Stimulated activated CD8-positive, alpha-beta memory T cell treated with anti-CD3 and anti-CD28 coated beads, Interleukin-4, amount 100 ng/mL, for 24 hours (primary cell): ENCODE data around the gene TCF7L1.
"Not testable (repeated sequence)": the region's sequence is repeated elsewhere in the genome, so short reads cannot be mapped to it uniquely, and the experiment has no call there.

Experiments used
- DNase-seq: peaks from one replicate; pipeline ENCODE4 v3.0.0-alpha.2; 2020; ENCODE audit warnings: low read depth

The TCF7L1 gene

DNA sequence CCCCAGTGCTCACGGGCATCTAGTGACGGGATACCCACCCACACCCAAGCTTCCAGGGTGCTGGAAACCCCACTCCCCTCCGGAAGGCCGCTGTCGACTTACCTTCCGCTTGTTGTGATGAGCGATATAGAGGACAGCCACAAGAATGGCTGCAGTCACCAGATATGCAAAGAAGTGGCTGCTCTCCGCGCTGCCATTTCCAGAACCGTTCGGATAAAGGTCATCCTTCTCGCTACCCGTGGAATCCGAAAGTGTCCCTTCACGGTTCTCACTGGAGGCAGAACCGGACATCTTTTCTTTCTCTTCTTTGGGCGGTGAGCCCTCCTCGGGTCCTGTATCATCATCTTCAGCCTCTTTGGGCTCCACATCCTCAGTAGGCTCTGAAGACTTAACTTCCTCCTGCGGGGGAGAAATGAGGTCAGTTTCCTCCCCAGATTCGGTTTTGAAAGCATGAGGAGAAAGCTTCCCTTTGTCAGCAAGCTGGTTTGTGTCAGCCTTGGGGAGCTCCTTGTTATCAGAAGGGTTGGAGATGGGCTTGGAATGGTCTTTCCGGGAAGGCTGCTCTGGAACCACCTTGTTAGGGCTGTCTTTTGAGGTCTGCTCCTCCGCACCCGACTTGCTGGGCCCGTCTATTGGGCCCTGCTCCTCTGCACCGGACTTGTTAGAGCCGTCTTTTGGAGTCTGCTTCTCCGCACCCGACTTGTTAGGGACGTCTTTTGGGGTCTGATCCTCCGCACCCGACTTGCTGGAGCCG is 193.4 kb downstream of the TCF7L1 start:
- DNase-seq: peak; percentile 19

DNA sequence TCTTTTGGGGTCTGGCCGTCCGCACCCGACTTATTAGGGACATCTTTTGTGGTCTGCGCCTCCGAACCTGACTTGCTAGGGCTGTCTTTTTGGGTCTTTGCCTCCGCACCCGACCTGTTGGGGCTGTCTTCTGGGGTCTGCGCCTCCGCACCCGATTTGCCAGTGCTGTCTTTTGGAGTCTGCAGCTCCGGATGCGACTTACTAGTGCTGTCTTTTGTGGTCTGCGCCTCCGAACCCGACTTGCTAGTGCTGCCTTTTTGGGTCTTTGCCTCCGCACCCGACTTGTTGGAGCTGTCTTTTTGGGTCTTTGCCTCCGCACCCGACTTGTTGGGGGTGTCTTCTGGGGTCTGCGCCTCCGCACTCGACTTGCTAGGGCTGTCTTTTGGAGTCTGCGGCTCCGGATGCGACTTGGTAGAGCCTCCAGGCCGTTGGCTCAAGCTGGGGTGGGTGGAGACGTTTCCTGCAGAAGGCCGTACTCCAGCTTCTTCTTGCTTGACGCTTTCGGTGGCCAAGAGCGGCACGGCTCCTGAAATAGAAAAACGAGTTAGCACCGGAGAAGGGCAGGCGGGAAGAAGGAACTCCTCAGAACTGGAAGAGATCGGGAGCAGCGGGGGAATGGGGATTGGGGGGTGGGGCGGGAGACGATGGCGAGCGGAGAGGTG is 194.1 kb downstream of the TCF7L1 start:
- DNase-seq: peak; percentile 26

DNA sequence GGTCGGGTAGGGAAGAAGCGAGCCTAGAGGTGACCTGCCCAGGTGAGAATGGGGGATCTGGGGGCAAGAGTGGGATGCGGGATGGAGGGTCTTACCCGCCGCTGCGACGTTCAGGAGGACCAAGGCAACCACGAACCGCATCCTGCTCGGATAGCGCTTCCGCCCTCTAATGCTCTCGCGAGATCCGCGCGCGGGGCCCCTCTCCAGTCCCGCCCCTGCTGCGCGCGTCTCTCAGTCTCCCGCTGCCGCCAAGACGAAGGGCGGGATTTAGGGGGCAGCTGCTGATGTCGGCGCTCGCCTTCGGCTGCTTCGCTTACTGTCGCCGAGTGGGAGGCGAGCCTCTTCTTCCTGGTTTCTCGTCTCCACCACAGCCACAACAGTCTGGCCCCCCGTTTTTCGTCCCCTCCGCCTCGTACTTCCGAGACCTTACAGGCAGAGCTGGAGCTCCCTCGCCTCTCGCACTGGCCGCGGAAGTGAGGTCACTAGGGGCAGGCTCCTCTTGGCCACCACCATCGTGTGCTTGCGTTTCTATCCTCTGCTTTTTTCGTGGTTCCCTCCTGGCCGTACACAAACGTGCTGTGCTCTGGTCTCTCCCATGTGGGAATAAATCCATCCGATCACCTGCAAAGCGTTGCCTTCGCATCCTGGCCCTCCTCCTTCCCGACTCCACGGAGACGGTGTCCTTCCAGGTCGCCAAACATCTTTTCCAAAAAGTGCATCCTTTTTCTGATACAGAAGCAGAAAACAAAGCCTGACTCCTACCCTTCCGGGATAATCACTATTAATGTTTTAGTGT is 194.8 kb downstream of the TCF7L1 start, which contains the start of gene TGOLN2:
TGOLN2 (minus strand) TSS at position 168 of the 796 bp plus-strand sequence; CDS start at position 141, 27 bp downstream.
- DNase-seq: peak; percentile 90

DNA sequence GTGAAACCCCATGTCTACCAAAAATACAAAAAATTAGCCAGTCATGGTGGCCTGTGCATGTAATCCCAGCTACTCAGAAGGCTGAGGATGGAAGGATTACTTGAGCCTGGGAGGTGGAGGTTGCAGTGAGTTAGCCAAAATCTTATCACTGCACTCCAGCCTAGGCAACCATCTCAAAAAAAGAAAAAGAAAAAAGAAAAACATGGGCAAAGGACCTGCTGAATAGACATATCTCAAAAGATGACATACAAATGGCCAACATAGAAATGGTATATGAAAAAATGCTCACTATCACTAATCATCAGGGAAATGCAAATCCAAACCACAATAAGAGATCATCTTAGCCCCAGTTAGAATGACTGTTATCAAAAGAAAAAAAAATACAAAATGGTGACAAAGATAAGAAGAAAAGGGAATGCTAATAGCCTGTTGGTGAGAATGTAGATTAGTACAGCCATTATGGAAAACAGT is 196.0 kb downstream of the TCF7L1 start:
- DNase-seq: no peak

DNA sequence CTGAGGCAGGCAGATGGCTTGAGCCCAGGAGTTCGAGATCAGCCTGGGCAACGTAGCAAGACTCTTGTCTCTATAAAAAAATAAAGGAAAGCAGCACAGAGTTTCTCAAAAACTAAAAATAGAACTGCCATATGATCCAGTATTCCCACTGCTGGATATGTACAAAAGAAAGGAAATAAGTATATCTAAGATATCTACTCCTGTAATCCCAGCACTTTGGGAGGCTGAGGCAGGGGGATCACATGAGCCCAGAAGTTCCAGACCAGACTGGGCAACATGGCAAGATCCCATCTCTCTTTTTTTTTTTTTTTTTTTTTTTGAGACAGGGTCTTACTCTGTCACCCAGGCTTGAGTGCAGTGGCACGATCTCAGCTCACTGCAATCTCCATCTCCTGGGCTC is 196.5 kb downstream of the TCF7L1 start:
- not testable (repeated sequence) for DNase-seq

DNA sequence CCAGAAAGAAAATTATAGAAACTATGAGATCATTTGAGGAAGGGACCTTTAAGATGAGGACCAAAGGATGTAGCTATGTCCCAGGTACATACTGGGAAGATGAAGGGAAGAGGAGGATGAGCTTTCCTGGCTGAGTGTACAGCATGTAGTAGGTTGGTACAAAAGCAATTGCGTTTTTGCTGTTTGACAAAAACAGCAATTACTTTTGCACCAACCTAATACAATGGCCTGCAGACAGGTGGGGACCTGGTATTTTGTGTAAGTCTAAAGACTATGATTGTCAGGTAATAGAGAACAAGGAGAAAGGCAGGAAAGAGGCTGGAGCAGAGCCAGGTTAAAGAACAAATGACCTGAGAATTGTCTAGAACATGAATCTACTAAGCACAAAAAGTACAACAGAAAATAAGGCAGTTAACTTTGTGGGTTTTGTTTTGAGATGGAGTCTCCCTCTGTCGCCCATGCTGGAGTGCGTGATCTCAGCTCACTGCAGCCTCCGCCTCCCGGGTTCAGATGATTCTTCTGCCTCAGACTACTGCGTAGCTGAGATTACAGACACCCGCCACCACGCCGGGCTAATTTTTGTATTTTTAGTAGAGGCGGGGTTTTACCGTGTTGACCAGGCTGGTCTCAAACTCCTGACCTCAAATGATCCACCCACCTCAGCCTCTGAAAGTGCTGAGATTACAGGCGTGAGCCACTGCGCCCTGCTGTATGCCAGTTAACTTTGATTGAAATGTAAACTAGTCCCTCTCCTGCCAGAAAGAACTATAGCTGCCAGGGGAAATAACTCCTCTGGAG is 197.8 kb downstream of the TCF7L1 start:
- DNase-seq: no peak

DNA sequence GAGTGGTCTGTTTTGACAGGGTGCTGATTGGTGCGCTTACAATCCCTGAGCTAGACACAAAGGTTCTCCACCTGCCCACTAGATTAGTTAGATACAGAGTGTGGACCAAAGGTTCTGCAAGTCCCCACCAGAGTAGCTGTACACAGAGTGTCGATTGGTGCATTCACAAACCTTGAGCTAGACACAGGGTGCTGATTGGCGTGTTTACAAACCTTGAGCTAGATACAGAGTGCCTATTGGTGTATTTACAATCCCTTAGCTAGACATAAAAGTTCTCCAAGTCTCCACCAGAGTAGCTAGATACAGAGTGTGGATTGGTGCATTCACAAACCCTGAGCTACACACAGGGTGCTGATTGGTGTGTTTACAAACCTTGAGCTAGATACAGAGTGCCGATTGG is 200.7 kb downstream of the TCF7L1 start:
- not testable (repeated sequence) for DNase-seq

DNA sequence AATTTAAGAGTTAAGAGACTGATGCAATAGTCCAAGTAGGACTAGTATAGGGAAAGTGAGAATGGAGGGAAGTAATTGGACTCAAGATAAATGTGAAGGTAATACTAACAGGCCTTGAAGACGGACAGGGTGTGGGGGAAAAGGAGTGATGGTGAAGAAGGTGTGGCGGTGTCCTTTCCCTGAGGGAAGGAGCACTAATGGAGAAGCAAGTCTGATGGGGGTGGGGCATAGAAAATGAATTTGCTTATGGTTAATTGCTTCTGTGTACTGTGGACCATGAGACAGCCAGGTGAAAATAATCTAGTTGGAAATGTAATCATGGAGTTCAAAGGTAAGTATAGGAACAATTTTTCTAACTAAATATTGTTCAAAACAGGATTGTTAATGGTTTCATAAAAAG is 201.7 kb downstream of the TCF7L1 start:
- DNase-seq: no peak

DNA sequence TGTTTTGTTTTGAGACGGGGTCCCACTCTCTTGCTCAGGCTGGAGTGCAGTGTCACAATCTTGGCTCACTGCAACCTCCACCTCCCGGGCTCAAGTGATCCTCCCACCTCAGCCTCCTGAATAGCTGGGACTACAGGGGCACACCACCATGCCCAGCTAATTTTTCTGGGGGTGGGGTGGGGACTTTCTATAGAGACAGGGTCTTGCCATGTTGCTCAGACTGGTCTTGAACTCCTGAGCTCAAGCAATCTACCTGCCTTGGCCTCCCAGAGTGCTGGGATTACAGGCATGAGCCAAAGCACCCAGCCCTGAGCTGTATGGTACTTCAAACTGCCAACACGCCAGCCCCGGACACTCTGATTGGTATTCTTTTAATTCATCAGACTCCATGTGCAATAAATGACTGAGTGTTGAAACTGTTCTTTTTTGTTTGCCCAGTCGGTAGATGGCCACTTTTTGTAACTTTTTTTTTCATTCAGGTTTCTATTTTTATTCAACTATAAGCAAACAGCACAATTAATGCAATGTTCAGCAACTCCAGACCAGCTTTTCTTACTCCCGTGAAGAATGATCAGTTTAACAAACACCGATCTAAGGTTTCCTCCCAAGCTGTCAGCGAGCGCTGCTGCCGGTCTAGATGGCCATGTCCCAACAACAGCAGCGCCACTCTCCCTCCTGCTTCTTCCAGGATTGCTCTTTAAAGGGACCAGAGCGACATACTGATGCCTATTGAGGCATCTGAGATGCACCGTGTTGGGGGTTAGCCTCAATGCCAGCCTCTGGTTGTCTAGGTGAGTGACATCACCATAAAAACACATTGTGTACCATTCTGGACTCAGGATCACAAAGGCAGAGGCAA is 207.1 kb downstream of the TCF7L1 start:
- no peak for DNase-seq

DNA sequence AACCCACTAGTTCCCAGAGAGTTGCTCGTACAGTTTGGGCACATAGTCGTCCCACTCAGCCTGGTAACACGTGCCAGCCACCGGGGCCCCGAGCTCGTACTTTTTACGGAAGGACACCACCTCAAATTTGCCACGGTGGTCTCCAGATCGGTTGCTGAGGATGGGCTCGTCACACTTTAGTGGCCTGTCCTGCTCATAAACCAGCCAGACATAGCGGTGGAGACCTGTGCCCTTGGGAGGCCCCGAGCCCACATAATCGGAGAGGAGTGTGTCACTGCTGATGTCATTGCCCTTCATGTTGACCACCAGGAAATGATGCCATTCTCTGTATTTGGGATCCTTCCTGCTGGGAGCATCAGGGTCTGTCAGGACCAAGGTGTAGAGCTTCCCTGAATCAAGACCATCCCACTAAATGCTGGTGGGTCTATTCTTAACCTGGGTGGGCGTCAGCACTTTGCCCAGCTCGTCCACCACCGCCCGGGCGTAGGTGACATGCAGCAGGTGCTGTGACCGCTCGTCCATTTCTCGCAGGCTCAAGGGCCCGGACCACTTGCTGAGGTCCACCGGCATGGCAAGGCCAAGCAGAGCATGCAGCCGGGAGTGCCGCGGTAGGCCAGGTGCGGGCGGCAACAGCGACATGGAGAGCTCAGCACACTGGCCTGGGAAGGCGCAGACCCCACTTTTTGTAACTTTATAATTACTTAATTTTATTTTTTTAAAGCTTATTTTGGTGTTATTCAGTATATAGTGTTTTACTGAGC is 208.3 kb downstream of the TCF7L1 start:
- no peak for DNase-seq

DNA sequence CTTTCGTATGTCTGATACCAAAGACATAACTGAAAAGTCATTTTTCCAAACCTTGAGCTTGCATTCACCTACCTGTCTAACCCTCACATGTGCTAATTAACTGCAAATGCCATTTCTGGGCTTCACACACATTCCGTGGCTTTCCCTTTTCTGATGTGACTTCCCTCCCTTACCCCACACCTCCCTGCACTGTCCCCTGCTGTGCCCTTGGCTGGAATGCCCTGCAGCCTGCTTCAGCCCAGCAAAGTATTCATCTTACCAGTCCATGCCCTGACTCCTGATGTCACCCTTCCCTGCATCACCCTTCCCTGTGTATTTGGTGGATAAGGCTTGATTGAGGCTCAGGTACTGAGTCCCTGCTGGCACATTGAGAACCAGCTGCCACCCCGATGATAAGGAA is 209.0 kb downstream of the TCF7L1 start:
- no peak for DNase-seq

DNA sequence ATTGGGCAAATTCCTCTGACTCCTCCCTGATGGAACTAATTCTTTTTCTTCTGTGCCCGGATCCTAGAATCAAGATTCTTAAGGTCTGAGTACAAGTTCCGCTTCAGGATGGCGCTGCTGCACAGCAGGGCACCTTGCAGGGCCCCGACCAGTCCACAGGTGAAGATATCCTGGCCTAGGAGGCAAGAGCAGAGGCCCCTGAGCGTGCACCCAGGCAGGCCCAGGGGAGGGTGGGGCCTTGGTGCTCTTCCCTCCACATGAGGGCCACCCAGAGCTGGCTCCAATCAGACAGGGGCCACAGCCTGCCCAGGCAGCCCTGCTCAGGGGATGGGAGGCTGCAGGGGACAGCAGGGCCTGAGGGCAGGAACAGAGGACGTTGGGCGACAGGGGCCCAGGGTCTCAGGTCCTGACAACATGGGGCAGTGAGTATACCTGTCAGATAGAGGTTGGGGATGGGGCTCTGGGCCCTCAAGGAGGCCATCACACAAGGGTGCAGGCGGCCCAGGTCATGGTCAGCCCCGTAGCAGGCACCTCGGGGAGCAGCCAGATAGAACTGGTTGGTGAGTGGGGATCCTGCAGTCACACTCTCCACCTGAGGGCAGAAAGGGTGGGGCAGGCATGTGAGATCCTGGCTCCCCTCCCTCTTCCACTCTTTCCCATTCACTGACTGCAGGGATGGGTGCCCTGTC is 210.2 kb downstream of the TCF7L1 start:
- not testable (repeated sequence) for DNase-seq

DNA sequence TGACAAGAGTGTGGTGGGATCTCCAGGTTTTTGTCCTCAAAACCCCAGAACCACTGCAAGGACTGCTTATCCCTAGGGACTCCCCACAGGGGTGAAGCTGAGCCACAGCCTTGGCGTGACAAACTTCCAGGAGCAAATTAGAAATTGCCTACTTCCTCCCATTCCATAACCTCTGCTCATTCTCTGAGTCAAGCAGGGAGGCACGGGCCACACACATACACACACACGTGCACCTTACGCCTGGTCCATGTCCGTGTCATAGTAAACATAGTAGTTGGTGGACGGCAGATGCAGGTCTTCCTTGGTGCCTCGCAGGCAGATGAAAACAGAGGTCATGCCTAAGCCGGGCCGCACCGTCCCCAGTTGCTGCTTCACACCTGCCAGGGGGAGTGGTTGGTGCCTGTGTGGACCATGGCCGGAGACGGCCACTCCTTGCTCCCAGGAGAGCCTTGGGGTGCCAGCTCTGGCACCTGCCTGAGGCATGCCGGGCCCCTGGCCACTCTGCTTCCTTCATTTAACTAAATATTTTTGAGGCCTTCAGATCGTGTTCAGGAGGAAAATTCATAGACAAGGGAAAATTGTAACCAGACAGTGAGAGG is 211.3 kb downstream of the TCF7L1 start:
- no peak for DNase-seq

DNA sequence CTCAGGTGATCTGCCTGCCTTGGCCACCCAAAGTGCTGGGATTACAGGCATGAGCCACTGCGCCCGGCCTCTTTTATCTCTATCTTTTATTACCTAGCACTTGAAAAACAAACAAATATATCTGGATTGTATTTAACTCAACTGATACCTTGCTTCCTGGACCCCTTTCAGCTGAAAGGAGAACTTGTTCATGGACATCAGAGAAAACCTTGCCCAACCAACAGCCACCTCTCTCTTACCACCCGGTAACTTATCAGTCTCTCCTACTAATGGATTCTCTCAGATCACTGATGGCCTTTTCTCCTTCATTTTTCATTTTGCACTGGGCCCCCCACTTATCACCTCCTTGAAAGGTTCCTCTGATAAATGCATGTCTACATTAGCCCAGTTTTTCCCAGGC is 214.4 kb downstream of the TCF7L1 start:
- no peak for DNase-seq

DNA sequence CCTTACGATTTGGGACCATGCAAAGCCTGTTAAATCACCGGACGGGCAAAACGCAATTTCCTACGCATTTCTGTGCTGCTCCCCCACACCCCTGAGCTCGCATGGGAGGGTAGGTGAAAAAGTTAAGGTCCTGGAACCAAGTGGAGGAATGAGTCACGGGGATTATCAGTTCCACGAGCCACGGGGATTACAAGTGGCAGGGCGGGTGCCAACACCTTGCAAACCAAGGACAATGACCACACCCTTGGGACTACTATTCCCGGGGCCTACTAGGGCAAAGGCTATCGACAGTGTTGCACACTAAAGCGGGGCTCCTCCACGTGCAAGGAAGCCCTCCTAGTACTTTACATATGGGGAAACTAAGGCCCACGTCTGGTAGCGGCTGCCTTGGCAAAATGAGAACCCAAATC is 220.7 kb downstream of the TCF7L1 start:
- no peak for DNase-seq

DNA sequence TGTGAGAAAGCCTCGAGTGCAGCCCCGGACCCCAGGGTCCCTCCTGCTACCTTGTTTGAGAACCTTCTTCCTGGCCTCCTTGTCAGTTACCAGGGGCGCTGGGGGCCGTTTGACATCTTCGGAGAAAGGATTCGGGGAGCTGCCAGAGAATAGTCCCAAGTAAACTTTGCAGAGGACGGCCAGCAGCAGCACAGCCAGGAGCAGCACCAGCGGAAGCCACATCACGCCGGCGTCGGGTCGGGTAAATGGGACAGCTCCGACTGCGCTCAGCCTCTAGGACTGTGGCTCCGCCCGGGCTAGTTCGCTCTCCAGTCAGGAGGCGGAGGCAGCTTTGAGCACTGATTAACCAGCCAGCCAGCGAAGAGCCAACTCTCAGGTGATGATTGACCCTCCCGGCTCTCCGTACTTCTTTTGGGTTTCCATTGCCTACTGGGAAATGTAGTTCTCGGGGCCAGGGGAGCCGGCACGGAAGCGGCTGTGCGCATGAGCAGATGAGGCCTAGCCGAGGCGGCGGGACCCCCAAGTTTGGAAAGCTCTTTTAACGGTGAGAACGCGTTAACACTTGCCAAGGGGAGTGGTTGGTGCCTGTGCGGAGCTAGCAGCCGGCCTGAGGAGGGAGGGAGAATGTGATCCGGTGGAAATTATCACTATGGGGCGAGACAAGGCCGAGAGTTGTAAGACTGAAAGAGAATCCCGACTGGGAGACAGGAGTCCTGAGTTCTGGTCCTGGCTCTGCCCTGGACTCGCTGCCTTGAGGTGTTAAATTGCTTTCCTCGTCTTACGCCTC is 221.3 kb downstream of the TCF7L1 start, which contains the start of the genes ELMOD3 and RETSAT:
ELMOD3 (plus strand) TSS at position 484 of the 787 bp plus-strand sequence. CDS start 2,430 bp downstream, outside the sequence.
RETSAT (minus strand) TSS at position 243 of the 787 bp plus-strand sequence; CDS start at position 222, 21 bp downstream.
- peak; percentile 93 for DNase-seq

DNA sequence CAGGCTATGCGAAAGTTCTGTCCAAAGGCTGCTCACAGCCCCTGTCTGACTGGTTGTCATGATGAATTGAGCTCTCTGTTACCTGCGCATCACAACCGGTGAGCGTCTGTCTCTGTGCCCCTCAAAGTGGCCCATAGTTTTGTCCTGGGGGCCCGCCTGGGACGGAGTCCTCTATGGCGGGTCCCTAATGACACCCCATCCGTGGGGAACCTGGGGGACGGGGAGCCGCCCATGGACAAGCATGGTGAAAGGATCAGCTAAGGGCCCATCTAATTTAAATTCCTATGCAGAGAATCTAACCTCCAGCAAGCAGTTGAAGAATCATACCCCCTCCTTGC is 221.8 kb downstream of the TCF7L1 start:
- no peak for DNase-seq

DNA sequence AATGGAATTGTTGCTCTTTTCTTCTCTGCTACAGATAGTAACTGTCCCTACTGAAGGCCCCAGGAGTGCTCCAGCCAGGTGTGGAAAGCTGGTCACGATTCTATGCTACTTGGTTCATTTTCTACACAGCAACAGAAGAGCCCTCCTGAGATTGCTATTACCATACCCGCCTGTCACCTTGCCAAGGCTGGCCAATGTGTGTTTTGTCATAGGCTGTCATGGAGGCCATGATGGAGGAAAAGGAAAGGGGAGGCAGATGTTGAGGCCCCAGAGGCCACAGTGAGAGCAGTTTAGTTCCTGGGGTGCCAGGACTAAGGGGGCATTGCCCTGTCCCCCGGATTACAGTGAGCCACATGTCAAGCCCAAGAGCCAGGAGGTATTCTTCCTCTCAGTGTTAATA is 222.3 kb downstream of the TCF7L1 start:
- no peak for DNase-seq
